Measurements from ENCODE around the gene CSGALNACT2.

DNA sequence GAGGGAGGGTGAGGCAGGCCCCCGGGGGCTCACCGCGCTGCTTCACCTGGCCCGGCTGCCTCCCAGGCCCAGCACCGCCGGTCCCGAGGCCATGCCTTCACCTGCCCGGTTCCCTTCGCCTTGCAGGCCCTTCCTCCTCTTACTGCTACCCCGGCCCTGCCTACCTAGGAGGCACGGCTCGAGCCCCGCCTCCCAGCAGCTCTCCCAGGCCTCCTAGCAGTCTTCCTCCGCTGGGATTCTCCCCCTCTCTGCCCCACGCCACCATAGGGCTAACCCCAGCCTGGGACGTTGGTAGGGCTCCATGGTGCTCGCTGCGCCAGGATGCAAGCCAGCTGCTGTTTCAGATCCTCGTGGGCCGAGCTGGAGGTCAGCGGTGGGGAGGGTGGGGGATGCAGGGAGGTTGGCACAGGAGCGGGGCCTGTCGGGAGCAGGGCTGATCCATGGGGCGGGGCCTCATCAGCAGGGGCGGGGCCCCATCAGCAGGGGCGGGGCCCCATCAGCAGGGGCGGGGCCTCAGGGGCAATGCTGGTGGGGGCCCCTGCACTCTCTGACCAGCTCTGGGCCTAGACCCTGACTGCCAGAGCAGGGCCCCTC, 65.3 kb downstream of the CSGALNACT2 start:
- TF ChIP-seq, protein P1, sequence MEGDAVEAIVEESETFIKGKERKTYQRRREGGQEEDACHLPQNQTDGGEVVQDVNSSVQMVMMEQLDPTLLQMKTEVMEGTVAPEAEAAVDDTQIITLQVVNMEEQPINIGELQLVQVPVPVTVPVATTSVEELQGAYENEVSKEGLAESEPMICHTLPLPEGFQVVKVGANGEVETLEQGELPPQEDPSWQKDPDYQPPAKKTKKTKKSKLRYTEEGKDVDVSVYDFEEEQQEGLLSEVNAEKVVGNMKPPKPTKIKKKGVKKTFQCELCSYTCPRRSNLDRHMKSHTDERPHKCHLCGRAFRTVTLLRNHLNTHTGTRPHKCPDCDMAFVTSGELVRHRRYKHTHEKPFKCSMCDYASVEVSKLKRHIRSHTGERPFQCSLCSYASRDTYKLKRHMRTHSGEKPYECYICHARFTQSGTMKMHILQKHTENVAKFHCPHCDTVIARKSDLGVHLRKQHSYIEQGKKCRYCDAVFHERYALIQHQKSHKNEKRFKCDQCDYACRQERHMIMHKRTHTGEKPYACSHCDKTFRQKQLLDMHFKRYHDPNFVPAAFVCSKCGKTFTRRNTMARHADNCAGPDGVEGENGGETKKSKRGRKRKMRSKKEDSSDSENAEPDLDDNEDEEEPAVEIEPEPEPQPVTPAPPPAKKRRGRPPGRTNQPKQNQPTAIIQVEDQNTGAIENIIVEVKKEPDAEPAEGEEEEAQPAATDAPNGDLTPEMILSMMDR (conservative IDR thresholded peaks at IDR 0.05; ENCODE audit: low read depth, low read length) = no peak
- TF ChIP-seq EZH2 (IDR thresholded peaks at IDR 0.05; ENCODE audit: low read length, unreplicated experiment) = no peak
- no peak for TF ChIP-seq EZH2phosphoT487 (IDR thresholded peaks at IDR 0.05; ENCODE audit: borderline replicate concordance, low read length)
